HepG2 (cell line): ENCODE results near the gene MT1F. TPM values are rescaled to one million over a fixed set of nuclear protein-coding genes. Genes with fewer than 3 reads are reported as not detected.

Source experiments
- BRF2 ChIP-seq: sonication (generic); formaldehyde crosslinking; IDR thresholded peaks from 2 replicates; pipeline ENCODE4 v1.8.1; 2022; ENCODE audit warnings: mild to moderate bottlenecking, missing genetic modification reagents
- HOXA5 ChIP-seq: sonication (generic); formaldehyde crosslinking; IDR thresholded peaks from 2 replicates; pipeline ENCODE4 v1.4.0; 2020; ENCODE audit warnings: missing genetic modification reagents
- MTERF4 ChIP-seq: sonication (generic); formaldehyde crosslinking; IDR thresholded peaks from 2 replicates; pipeline ENCODE4 v1.8.0; 2023; ENCODE audit warnings: mild to moderate bottlenecking, missing genetic modification reagents
- NR0B2 ChIP-seq: sonication (generic); formaldehyde crosslinking; IDR thresholded peaks from 2 replicates; pipeline ENCODE4 v1.4.0; 2020; ENCODE audit warnings: mild to moderate bottlenecking, missing genetic modification reagents
- PAF1 ChIP-seq: IDR thresholded peaks from 2 replicates; pipeline ENCODE4 v1.6.1; 2016; ENCODE audit warnings: missing genetic modification reagents, missing compliant biosample characterization
- PRDM10 ChIP-seq: sonication (generic); formaldehyde crosslinking; IDR thresholded peaks from 2 replicates; pipeline ENCODE4 v1.4.0; 2020; ENCODE audit warnings: low read depth, missing genetic modification reagents
- RBM22 ChIP-seq: fragments of 200-400 bp; formaldehyde crosslinking; optimal IDR thresholded peaks from 2 replicates; pipeline ENCODE3; 2017; ENCODE audit warnings: mild to moderate bottlenecking, low read length, moderate library complexity
- SIN3A ChIP-seq: IDR thresholded peaks from 2 replicates; pipeline ENCODE4 v1.6.1; 2011; ENCODE audit warnings: low read depth, mild to moderate bottlenecking, control low read depth, low read length, borderline replicate concordance
- SMAD3 ChIP-seq: sonication (generic); formaldehyde crosslinking; IDR thresholded peaks from 2 replicates; pipeline ENCODE4 v1.4.0; 2020; ENCODE audit warnings: missing genetic modification reagents
- TRIM22 ChIP-seq: fragments of 450-650 bp; IDR thresholded peaks from 2 replicates; pipeline ENCODE4 v1.6.1; 2017
- ZFAT ChIP-seq: sonication (generic); formaldehyde crosslinking; conservative IDR thresholded peaks from 2 replicates; pipeline ENCODE4 v1.8.1; 2023; ENCODE audit warnings: missing genetic modification reagents, inconsistent platforms
- ZFP36L1 ChIP-seq: sonication (generic); formaldehyde crosslinking; IDR thresholded peaks from 2 replicates; pipeline ENCODE4 v1.8.0; 2022; ENCODE audit warnings: mild to moderate bottlenecking, missing genetic modification reagents, moderate library complexity
- ZGPAT ChIP-seq: IDR thresholded peaks from 2 replicates; pipeline ENCODE4 v1.6.1; 2016; ENCODE audit warnings: mild to moderate bottlenecking
- ZNF17 ChIP-seq: sonication (generic); formaldehyde crosslinking; IDR thresholded peaks from 2 replicates; pipeline ENCODE4 v1.5.0; 2020; ENCODE audit warnings: mild to moderate bottlenecking, missing genetic modification reagents
- ZNF234 ChIP-seq: sonication (generic); formaldehyde crosslinking; conservative IDR thresholded peaks from 2 replicates; pipeline ENCODE4 v1.5.1; 2020; ENCODE audit warnings: mild to moderate bottlenecking, missing genetic modification reagents
- ZNF672 ChIP-seq: sonication (generic); formaldehyde crosslinking; IDR thresholded peaks from 2 replicates; pipeline ENCODE4 v1.8.1; 2022; ENCODE audit warnings: missing genetic modification reagents
- ZNF800 ChIP-seq: sonication (generic); formaldehyde crosslinking; IDR thresholded peaks from 2 replicates; pipeline ENCODE4 v1.4.0; 2020; ENCODE audit warnings: missing genetic modification reagents
- polyA plus RNA-seq, 8 experiments: library from polyadenylated mRNA; depleted of rRNA in 3 of 8; stranded (reverse) in 7 of 8; unstranded in 1 of 8; fragments of >200 nt; fragmentation: Illumina TruSeq in 4 of 8; extraction: Trizol in 4 of 8; gene quantifications; 2 replicates each; pipeline versions ENCODE4 v1.2.1 to v1.2.3, GENCODE V29; 2011 to 2016; ENCODE audit warnings: low read depth in 4 of 8, missing spikeins in 1 of 8, mixed read lengths in 1 of 8; ENCODE audit not compliant: insufficient read depth in 1 of 8
- total RNA-seq, 5 experiments: library from RNA; depleted of rRNA; stranded (reverse); fragments of >200 nt; fragmentation: Illumina TruSeq; extraction: Trizol; gene quantifications; 2 replicates each; pipeline ENCODE4 v1.2.3, GENCODE V29; 2016; ENCODE audit warnings: low read depth in 1 of 5

MT1F gene
- total and polyA plus RNA-seq, 2 of the 13 experiments (the other 11 are each of a cell fraction or from before 2014, with no cell fraction given): 1.9 to 169 TPM

GRCh38 chr16:56637814-56638750 lies 19.7 kb upstream of the MT1F start, which contains the start of gene MT1A (continued):
- TF ChIP-seq ZNF800 (CRISPR knock-in tag) (peak; percentile 98), TRIM22 (no peak), ZNF234 (CRISPR knock-in tag) (no peak), RBM22 (no peak), PAF1 (CRISPR knock-in tag) (no peak), BRF2 (CRISPR knock-in tag) (no peak), SIN3A (no peak), ZNF17 (CRISPR knock-in tag) (no peak), PRDM10 (CRISPR knock-in tag) (no peak), ZNF672 (CRISPR knock-in tag) (no peak), ZGPAT (no peak), MTERF4 (CRISPR knock-in tag) (no peak), NR0B2 (CRISPR knock-in tag) (0 out of 2 replicates have a peak, but pooled peaks have one; percentile 49), ZFP36L1 (CRISPR knock-in tag) (no peak), HOXA5 (CRISPR knock-in tag) (no peak), ZFAT (no peak), SMAD3 (no peak)
